ENCODE measurements around the gene MEI1.
"Not testable (repeated sequence)": the region's sequence is repeated elsewhere in the genome, so short reads cannot be mapped to it uniquely, and the experiment has no call there.

MEI1 gene

GRCh38 chr22:41682033-41682807, 17.1 kb upstream of the MEI1 start:
- no peak for DNase-seq

GRCh38 chr22:41683052-41683451, 16.3 kb upstream of the MEI1 start:
- no peak for DNase-seq

- no peak for DNase-seq
These were observed 15.7 kb upstream of the MEI1 start for GRCh38 chr22:41683616-41684015.

- no peak for DNase-seq
These were observed 15.1 kb upstream of the MEI1 start for GRCh38 chr22:41684194-41684593.

- DNase-seq = not testable (repeated sequence)
These were observed 12.4 kb upstream of the MEI1 start for GRCh38 chr22:41686890-41687289.

GRCh38 chr22:41687901-41688364, 11.4 kb upstream of the MEI1 start:
- no peak for DNase-seq

GRCh38 chr22:41688365-41689211, 10.7 kb upstream of the MEI1 start, which contains the start of gene SNU13:
Gene SNU13, minus strand, starts transcription at chr22:41688867. Its CDS starts 71 bp downstream, at chr22:41688796.
- peak; percentile 56 for DNase-seq

- DNase-seq = no peak
These were observed 8.8 kb upstream of the MEI1 start for GRCh38 chr22:41690476-41690875.

GRCh38 chr22:41695211-41695610, 4.1 kb upstream of the MEI1 start:
- DNase-seq = no peak

GRCh38 chr22:41696703-41697102, 2.6 kb upstream of the MEI1 start:
- DNase-seq = no peak

GRCh38 chr22:41697126-41697775, 2.1 kb upstream of the MEI1 start:
- DNase-seq = no peak

GRCh38 chr22:41700108-41700364, 733 bp downstream of the MEI1 start:
- DNase-seq = no peak

GRCh38 chr22:41702763-41703162, 3.5 kb downstream of the MEI1 start:
- no peak for DNase-seq

GRCh38 chr22:41709341-41709740, 10.0 kb downstream of the MEI1 start:
- DNase-seq = no peak

GRCh38 chr22:41713004-41713403, 13.7 kb downstream of the MEI1 start:
- no peak for DNase-seq

GRCh38 chr22:41722496-41722895, 23.2 kb downstream of the MEI1 start:
- DNase-seq = no peak

- DNase-seq = no peak
These were observed 26.3 kb downstream of the MEI1 start for GRCh38 chr22:41725510-41726110.

GRCh38 chr22:41731609-41732008, 32.3 kb downstream of the MEI1 start:
- no peak for DNase-seq

GRCh38 chr22:41732096-41732772, 32.9 kb downstream of the MEI1 start:
- no peak for DNase-seq

- DNase-seq = not testable (repeated sequence)
These were observed 33.9 kb downstream of the MEI1 start for GRCh38 chr22:41733241-41733640.

- no peak for DNase-seq
These were observed 40.3 kb downstream of the MEI1 start for GRCh38 chr22:41739576-41739975.

- no peak for DNase-seq
These were observed 43.6 kb downstream of the MEI1 start for GRCh38 chr22:41742918-41743317.

GRCh38 chr22:41745968-41746367, 46.7 kb downstream of the MEI1 start:
- no peak for DNase-seq

Data from SIG-M5 (cell line).